ENCODE measurements around the gene NKAP. TPM values are rescaled to one million over a fixed set of nuclear protein-coding genes. Genes with fewer than 3 reads are reported as not detected.

Gene NKAP
- total and polyA plus RNA-seq, 2 of the 13 experiments (the other 11 are each of a cell fraction or from before 2014, with no cell fraction given): 3.6 to 6.1 TPM

- TF ChIP-seq ZNF770 (CRISPR knock-in tag; IDR thresholded peaks at IDR 0.05) (peak; percentile 31; the same call in 1 of the 2 replicates), ZNF713 (CRISPR knock-in tag; IDR thresholded peaks at IDR 0.05) (no peak), RXRA (CRISPR knock-in tag; IDR thresholded peaks at IDR 0.05) (peak; percentile 33; the same call in 1 of the 2 replicates), ZNF768 (CRISPR knock-in tag; IDR thresholded peaks at IDR 0.05) (peak; percentile 41; the same call in 1 of the 2 replicates), ASH2L (IDR thresholded peaks at IDR 0.05; ENCODE audit: insufficient read length, low read depth, low read length) (peak; percentile 87), HMGXB3 (CRISPR knock-in tag; IDR thresholded peaks at IDR 0.05; ENCODE audit: borderline replicate concordance) (0 out of 2 replicates have a peak, but pooled peaks have one; percentile 58), NFYC (CRISPR knock-in tag; IDR thresholded peaks at IDR 0.05) (peak; percentile 33; the same call in 1 of the 2 replicates), CENPX (CRISPR knock-in tag; IDR thresholded peaks at IDR 0.05) (no peak), PRPF4 (IDR thresholded peaks at IDR 0.05; ENCODE audit: low read depth, low read length, poor library complexity, severe bottlenecking) (no peak), MAF1 (CRISPR knock-in tag; IDR thresholded peaks at IDR 0.05; ENCODE audit: borderline replicate concordance) (no peak), POGZ (CRISPR knock-in tag; IDR thresholded peaks at IDR 0.05) (peak; percentile 58; the same call in 1 of the 2 replicates), ZNF75D (CRISPR knock-in tag; IDR thresholded peaks at IDR 0.05; ENCODE audit: borderline replicate concordance) (no peak), PRDM10 (CRISPR knock-in tag; IDR thresholded peaks at IDR 0.05; ENCODE audit: low read depth) (peak; percentile 94), SRF (IDR thresholded peaks at IDR 0.05; ENCODE audit: low read depth, low read length) (peak; percentile 67; the same call in 1 of the 2 replicates), FUBP1 (CRISPR knock-in tag; IDR thresholded peaks at IDR 0.05; ENCODE audit: borderline replicate concordance) (no peak), PAF1 (CRISPR knock-in tag; IDR thresholded peaks at IDR 0.05) (no peak)
These were observed at the start of gene NKAP (continued) for GRCh38 chrX:119943185-119943988.

All from HepG2 (cell line).